Skin epidermis (tissue), 12 donors: ENCODE data around the gene FRS3.
"Not testable (repeated sequence)": the region's sequence is repeated elsewhere in the genome, so short reads cannot be mapped to it uniquely, and the experiment has no call there.

Experiments used
- H3K27ac ChIP-seq, 21 experiments: fragments of 200-600 bp; sonication (generic) in 11 of 21; one replicate each; pipeline ENCODE4 v1.5.0; 2020; ENCODE audit warnings: mild to moderate bottlenecking in 3 of 21, inconsistent platforms in 2 of 21, moderate library complexity in 2 of 21
- H3K4me3 ChIP-seq, 7 experiments: fragments of 200-600 bp; sonication (generic) in 2 of 7; one replicate each; pipeline ENCODE4 v1.5.0; 2020; ENCODE audit warnings: inconsistent platforms in 2 of 7, mild to moderate bottlenecking in 2 of 7, moderate library complexity in 1 of 7

The FRS3 gene

GRCh38 chr6:41771058-41771983 lies 8.4 kb downstream of the FRS3 start:
- no peak overlapping the region for H3K4me3 ChIP-seq
- H3K27ac ChIP-seq: no peak overlapping the region

- Histone ChIP-seq H3K27ac (no peak overlapping the region), H3K4me3 (no peak overlapping the region)
These were observed 9.2 kb downstream of the FRS3 start for GRCh38 chr6:41770381-41771057.

DNA sequence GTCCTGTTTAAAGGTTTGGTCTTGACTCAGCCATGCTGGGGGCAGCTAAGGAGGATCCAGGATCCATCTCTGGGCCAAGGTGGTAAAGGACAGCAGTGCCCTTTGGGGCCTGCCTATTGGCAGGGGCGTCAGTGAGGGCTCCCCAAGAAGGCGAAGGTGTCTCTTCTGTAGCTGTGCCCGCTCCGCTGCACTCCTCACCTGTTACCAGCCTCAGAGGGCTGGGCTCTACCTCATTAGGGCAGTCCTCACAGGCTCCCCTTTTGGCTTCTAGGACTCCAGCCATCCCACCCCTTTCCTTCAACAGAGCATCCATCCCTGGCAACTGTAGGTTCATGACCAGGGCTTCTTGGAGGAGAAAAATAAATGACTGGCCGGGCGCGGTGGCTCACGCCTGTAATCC lies 10.3 kb downstream of the FRS3 start:
- Histone ChIP-seq H3K27ac (no peak overlapping the region), H3K4me3 (no peak overlapping the region)

DNA sequence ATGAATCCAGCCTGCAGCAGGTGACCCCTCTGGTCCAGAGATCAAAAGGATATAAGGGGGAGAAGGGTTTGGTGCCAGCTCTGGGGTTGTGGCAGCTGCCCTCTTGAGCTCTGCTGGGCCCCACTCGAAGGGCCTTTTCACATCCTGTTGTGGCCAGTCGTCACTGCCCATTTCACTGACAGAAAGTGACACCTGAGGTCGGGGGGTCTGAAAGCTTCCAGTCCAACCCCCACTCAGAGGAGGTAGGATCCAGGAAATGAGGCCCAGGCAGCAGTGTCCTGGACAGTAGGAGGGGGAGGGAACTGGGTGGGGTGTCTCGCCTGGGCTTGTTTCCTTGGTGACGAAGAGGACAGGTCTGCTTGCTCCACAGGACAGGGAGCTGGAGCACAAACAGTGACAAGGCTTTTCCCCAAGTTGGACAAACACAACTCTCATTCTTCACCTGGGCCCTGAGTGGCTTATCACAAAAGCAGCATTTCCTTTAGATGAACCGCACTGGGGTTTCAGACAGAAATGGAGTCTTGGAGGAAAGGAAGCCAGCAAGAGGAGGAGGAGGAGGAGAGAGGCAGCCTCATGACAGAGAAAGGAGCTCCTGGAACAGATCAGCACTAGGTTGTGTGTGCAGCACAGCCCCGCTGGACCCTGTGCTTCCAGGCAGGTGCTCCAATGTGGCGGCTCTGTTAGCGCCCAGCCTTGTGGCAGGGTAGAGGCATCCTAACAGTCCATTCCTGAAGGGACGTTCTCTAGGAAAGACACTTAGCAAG lies 11.0 kb downstream of the FRS3 start:
- peak overlapping the region in 1 of 21 experiments; percentile 16 for H3K27ac ChIP-seq

DNA sequence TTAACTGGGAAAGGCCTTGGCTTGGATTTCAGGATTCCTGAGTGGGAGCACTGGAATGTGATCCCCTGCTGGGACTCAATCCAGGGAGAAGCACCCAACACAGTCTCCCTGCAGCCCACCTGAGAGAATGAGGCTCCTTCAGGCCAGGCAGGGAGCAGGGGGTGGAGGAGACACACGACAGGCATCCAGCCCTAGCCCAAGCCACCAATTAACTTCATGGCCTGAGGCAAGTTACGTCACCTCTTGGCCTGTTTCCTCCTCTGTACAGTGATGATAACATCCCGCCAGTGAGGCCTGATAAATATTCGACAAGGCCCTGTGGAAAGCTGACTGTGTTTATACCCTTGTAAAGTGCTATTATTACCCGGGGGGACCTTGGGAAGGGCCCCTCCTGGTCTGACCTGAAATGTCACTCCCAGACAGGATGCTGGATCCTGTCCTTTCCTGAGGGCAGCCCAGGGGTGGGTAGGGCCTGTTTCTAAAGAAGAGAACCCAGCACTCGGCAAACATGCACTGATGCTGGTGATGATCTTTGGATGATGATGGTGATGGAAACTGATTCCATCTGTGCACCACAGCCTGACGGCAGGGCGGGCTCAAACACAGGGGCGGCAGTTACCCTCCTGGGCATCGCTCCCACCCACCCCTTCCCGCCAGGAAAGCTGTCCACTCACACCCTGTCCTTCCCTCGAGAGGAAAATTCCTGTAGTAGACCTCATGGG lies 12.4 kb downstream of the FRS3 start:
- Histone ChIP-seq H3K27ac (peak overlapping the region in 3 of 21 experiments; percentile 16 to 51 (median 42)), H3K4me3 (no peak overlapping the region)

More for the DNA sequence above, 11.0 kb downstream of the FRS3 start:
- no peak overlapping the region for H3K4me3 ChIP-seq

DNA sequence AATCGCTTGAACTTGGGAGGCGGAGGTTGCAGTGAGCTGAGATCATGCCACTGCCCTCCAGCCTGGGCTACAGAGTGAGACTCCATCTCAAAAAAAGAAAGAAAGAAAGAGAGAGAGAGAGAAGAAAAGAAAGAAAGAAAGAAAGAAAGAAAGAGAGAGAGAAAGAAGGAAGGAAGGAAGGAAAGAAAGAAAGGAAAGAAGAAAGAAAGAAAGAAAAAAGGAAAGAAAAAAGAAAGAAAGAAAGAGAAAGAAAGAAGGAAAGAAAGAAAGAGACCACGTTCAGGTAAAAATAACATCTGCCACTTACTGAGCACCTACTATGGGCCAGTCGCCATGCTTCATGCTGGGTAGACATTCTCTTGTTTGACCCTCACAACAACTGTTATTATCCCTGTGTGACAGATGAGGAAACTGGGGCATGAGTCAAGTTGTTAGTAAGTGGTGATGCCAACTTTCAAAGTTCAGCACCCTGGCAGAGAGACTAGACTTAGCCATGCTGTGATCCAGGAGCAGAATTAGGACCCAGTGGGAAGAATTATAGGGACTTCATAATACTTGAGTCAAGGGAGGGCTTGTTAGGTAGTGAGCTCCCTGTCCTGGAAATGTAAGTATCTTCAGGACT lies 13.5 kb downstream of the FRS3 start:
- not testable (repeated sequence) for H3K4me3 ChIP-seq, H3K27ac ChIP-seq

GRCh38 chr6:41763470-41763869 lies 16.2 kb downstream of the FRS3 start:
- Histone ChIP-seq H3K27ac (no peak overlapping the region), H3K4me3 (no peak overlapping the region)

- Histone ChIP-seq H3K27ac (no peak overlapping the region), H3K4me3 (no peak overlapping the region)
These were observed 19.7 kb downstream of the FRS3 start for GRCh38 chr6:41759905-41760579.

DNA sequence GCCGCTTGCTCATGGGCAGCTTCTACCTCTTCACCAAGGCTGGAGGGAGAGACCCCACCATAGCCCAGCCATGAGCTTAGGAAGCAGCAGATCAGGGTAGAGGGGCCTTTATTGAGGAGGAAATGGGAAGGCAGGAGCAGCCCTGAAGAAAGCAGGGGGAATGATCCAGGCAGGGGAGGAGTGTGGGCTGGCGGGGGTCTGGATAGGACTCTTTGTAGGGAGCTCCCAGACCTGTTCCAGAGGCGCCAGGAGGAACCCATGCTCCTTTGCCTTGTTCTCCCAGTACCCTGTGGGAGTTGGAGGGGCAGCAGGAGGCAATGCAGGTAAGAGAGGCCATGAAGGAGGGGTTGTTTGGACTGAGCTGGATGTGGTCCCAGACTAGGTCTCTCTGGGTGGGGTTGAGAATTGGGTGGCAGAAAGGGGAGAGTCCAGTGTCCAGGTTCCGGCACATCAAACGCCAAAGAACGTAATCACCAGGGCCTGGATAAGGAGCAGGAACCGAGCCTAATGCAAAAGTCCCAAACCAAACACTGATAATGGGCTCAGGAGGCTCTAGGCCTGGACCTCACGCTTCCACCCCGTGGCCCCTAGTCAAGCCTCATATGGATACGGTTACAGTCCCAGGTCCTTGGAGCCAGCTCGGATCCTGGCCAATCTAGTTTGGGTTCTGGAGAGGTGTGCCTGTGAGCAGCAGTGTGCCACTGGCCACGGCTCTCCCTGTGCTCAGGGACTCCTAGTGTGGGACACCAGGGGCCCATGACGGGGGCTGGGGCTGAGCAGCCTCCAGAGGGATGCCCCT lies 20.4 kb downstream of the FRS3 start:
- H3K4me3 ChIP-seq: no peak overlapping the region
- no peak overlapping the region for H3K27ac ChIP-seq

DNA sequence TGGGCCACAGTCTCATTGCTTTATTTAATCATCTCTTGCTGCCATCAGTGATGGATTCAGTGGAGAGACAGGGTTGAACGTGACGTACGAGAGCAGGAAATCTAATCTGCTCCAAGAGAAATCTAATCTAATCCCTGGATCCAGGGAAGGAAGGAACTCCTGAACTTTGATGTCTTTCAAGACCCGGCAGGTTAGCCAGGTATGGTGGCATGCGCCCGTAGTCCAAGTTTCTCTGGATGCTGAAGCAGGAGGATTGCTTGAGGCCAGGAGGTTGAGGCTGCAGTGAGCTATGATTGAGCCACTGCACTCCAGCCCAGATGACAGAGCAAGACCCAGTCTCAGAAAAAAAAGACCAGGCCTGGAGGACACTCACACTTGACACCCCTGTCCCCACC lies 21.1 kb downstream of the FRS3 start:
- H3K27ac ChIP-seq: no peak overlapping the region
- H3K4me3 ChIP-seq: no peak overlapping the region

GRCh38 chr6:41757931-41758640 lies 21.6 kb downstream of the FRS3 start:
- Histone ChIP-seq H3K27ac (no peak overlapping the region), H3K4me3 (no peak overlapping the region)

GRCh38 chr6:41757271-41757670 lies 22.4 kb downstream of the FRS3 start:
- Histone ChIP-seq H3K27ac (no peak overlapping the region), H3K4me3 (no peak overlapping the region)

- no peak overlapping the region for H3K4me3 ChIP-seq
These were observed 23.3 kb downstream of the FRS3 start for GRCh38 chr6:41756354-41756753.

GRCh38 chr6:41755895-41756294 lies 23.8 kb downstream of the FRS3 start:
- Histone ChIP-seq H3K4me3 (no peak overlapping the region), H3K27ac (no peak overlapping the region)

More at GRCh38 chr6:41756354-41756753, 23.3 kb downstream of the FRS3 start:
- H3K27ac ChIP-seq: no peak overlapping the region

DNA sequence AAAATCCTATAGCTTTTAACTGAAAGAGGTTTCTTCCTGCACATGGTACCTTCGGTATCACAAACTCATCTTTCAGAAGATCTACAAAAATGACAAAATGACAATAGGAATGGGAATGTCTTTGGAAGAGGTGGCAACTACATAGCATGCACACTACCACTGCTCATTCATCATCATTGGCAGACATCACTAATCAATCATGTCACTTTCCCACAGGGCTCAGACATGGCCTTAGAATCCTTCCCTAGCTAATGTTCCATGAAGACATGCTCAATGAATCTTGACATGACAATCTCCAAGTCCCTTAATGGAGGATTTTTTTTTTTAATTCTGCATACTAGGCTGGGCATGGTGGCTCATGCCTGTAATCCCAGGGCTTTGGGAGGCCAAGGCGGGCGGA lies 29.3 kb downstream of the FRS3 start:
- Histone ChIP-seq H3K27ac (no peak overlapping the region), H3K4me3 (no peak overlapping the region)

DNA sequence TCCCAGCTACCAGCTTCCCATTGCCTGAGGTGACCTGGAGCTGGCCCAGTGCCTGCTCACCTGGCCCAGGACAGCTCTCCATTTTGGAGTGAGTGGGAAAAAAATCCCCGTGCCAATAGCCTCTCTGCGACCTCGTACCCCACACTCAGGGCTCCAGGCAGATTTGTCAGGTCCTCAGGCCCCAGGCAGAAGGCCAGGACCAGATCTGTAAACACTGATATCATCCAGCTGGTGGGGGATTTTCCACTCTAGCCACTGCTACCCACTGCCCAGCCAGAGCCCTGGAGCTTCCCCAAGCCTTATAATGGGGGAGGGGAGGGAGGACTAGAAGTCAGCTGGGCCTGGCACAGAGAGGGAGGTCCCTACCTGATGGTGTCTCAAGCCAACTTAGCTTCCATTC lies 31.2 kb downstream of the FRS3 start:
- no peak overlapping the region for H3K27ac ChIP-seq

GRCh38 chr6:41748102-41748477 lies 31.6 kb downstream of the FRS3 start:
- Histone ChIP-seq H3K27ac (no peak overlapping the region), H3K4me3 (no peak overlapping the region)

More for the DNA sequence above, 31.2 kb downstream of the FRS3 start:
- H3K4me3 ChIP-seq: no peak overlapping the region
